ENCODE measurements around the gene PIK3C3. TPM values are rescaled to one million over a fixed set of nuclear protein-coding genes. Genes with fewer than 3 reads are reported as not detected.

Gene PIK3C3
- total RNA-seq, 1 donor from 2014 or later = 61.5 TPM

DNA sequence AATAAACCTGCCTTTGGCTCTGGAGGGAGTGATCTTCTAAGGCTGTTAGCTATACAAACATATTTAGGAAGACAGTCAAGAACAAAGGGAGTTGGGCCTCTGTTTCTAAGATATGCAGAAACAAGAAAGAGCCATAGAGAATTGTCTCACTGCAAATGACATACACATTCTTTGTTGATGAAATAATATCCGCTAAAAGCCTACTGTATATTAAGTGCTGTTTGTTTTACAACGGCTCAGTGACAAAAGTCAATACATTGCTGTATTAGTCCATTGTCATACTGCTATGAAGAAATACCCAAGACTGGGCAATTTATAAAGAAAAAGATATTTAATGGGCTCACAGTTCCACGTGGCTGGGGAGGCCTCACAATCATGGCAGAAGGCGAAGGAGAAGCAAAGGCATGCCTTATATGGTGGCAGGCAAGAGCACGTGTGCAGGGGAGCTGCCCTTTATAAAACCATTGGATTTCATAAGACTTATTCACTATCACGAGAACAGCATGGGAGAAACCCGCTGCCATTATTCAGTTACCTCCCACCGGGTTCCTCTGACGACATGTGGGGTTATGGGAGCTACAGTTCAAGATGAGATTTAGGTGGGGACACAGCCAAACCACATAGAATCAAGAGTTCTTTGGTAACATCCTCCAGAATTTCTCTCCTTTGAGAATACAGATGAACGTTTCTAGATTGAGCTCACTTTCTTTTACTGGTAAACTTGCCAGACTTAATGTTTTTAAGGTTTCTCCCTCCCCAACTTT, 157.8 kb downstream of the PIK3C3 start:
- Mint-ChIP-seq H3K4me1 (ENCODE audit: low read depth) (peaks cover 6% of the 10 kb centered on the region), H3K4me3 (ENCODE audit: low read depth) (no peak overlapping the region), H3K27ac (no peak overlapping the region), H3K9me3 (ENCODE audit: low read depth) (peaks cover 3% of the 10 kb centered on the region), H3K27me3 (no peaks in the 10 kb centered on the region), H3K36me3 (ENCODE audit: insufficient read depth) (no peaks in the 10 kb centered on the region)
- DNase-seq (ENCODE audit: low spot score, unreplicated experiment) = no peak
- TF ChIP-seq CTCF (IDR thresholded peaks at IDR 0.05; ENCODE audit: unreplicated experiment) = no peak

- Mint-ChIP-seq H3K27ac (no peak overlapping the region), H3K27me3 (no peaks in the 10 kb centered on the region), H3K4me3 (ENCODE audit: low read depth) (no peak overlapping the region), H3K4me1 (ENCODE audit: low read depth) (peaks cover 6% of the 10 kb centered on the region), H3K36me3 (ENCODE audit: insufficient read depth) (no peaks in the 10 kb centered on the region), H3K9me3 (ENCODE audit: low read depth) (peaks cover 3% of the 10 kb centered on the region)
- no peak for DNase-seq (ENCODE audit: low spot score, unreplicated experiment)
- TF ChIP-seq CTCF (IDR thresholded peaks at IDR 0.05; ENCODE audit: unreplicated experiment) = no peak
Measured at GRCh38 chr18:42113529-42114191, 158.6 kb downstream of the PIK3C3 start.

GRCh38 chr18:42114310-42114943, 159.4 kb downstream of the PIK3C3 start:
- peak; percentile 63 for DNase-seq (ENCODE audit: low spot score, unreplicated experiment)
- no peak overlapping the region for H3K27ac Mint-ChIP-seq
- H3K4me3 Mint-ChIP-seq (ENCODE audit: low read depth) = no peak overlapping the region
- TF ChIP-seq CTCF (IDR thresholded peaks at IDR 0.05; ENCODE audit: unreplicated experiment) = peak; percentile 96
- H3K4me1 Mint-ChIP-seq (ENCODE audit: low read depth) = peaks cover 6% of the 10 kb centered on the region
- peaks cover 3% of the 10 kb centered on the region for H3K9me3 Mint-ChIP-seq (ENCODE audit: low read depth)
- H3K36me3 Mint-ChIP-seq (ENCODE audit: insufficient read depth) = no peaks in the 10 kb centered on the region
- no peaks in the 10 kb centered on the region for H3K27me3 Mint-ChIP-seq

DNA sequence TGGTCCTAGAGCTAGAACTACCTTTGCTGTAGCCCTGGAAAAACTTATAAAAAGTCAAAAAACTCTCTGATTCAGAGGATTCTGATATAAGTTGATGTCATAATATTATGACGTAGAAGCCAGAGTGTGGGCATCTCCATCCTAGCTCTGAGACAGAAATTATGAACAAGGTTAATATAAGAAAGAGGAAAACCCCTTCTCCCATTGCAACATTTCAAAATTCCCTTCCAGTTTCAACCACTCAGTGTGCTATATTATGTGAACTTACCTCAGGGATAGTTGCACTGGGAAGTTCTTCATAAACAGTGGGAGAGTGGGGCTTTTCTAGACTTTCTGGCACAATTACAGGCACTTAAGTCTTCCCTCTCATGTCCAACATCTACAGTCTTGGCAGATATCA, 171.6 kb downstream of the PIK3C3 start:
- Mint-ChIP-seq H3K36me3 (ENCODE audit: insufficient read depth) (no peaks in the 10 kb centered on the region), H3K27ac (no peak overlapping the region), H3K27me3 (no peaks in the 10 kb centered on the region), H3K9me3 (ENCODE audit: low read depth) (peaks cover 9% of the 10 kb centered on the region), H3K4me1 (ENCODE audit: low read depth) (peaks cover 5% of the 10 kb centered on the region), H3K4me3 (ENCODE audit: low read depth) (no peak overlapping the region)
- no peak for DNase-seq (ENCODE audit: low spot score, unreplicated experiment)
- no peak for TF ChIP-seq CTCF (IDR thresholded peaks at IDR 0.05; ENCODE audit: unreplicated experiment)

- Mint-ChIP-seq H3K27ac (peak overlapping the region; percentile 57), H3K36me3 (ENCODE audit: insufficient read depth) (no peaks in the 10 kb centered on the region), H3K9me3 (ENCODE audit: low read depth) (no peaks in the 10 kb centered on the region), H3K27me3 (no peaks in the 10 kb centered on the region), H3K4me1 (ENCODE audit: low read depth) (peaks cover 5% of the 10 kb centered on the region), H3K4me3 (ENCODE audit: low read depth) (no peak overlapping the region)
- no peak for DNase-seq (ENCODE audit: low spot score, unreplicated experiment)
- TF ChIP-seq CTCF (IDR thresholded peaks at IDR 0.05; ENCODE audit: unreplicated experiment) = no peak
Measured at GRCh38 chr18:42131066-42131929, 176.3 kb downstream of the PIK3C3 start.
